H1 (cell line): ENCODE measurements around the gene MGLL. TPM values are rescaled to one million over a fixed set of nuclear protein-coding genes. Genes with fewer than 3 reads are reported as not detected.
A peak's percentile ranks its signal among the peaks of the same experiment; 100 is the strongest.

Experiments used
- CTCF ChIA-PET: fragments of 300-600 bp; sonication (Branson Sonifier 250); formaldehyde crosslinking; loops from one replicate; lab custom pipeline; 2021; ENCODE audit not compliant: partially characterized antibody; lab: Charles Lee
- POLR2A ChIA-PET: fragments of 300-600 bp; sonication (Branson Sonifier 250); formaldehyde crosslinking; loops from one replicate; lab custom pipeline; 2021; ENCODE audit warnings: inconsistent platforms; ENCODE audit not compliant: partially characterized antibody; lab: Charles Lee
- DNase-seq, 2 experiments: peaks; one replicate each; pipeline versions ENCODE4 v3.0.0 to v3.0.0-alpha.2; 2010 to 2022; ENCODE audit warnings: low spot score in 2 of 2, low read depth in 1 of 2, mixed read lengths in 1 of 2
- FAIRE-seq: peaks from 2 replicates; lab custom pipeline; 2011; peaks lifted over from hg19 to GRCh38; lab: Jason Lieb, UNC
- H2AFZ ChIP-seq: 2 replicates; pipeline ENCODE4 v1.8.1; 2012; ENCODE audit warnings: low read length, inconsistent platforms
- H2AK5ac ChIP-seq: 2 replicates; pipeline ENCODE4 v1.6.1; 2013; ENCODE audit warnings: low read depth, low read length
- H2BK120ac ChIP-seq: replicated peaks from 2 replicates; pipeline ENCODE3; 2013; ENCODE audit warnings: low read depth, low read length, inconsistent platforms
- H2BK12ac ChIP-seq: 2 replicates; pipeline ENCODE4 v1.6.1; 2013; ENCODE audit warnings: low read depth, low read length
- H2BK15ac ChIP-seq: 2 replicates; pipeline ENCODE4 v1.6.1; 2013; ENCODE audit warnings: low read length
- H2BK20ac ChIP-seq: 2 replicates; pipeline ENCODE4 v1.6.1; 2013; ENCODE audit warnings: low read length
- H2BK5ac ChIP-seq: 2 replicates; pipeline ENCODE4 v1.6.1; 2013; ENCODE audit warnings: low read depth, low read length
- H3K14ac ChIP-seq: 2 replicates; pipeline ENCODE4 v1.6.1; 2013; ENCODE audit warnings: inconsistent platforms; ENCODE audit not compliant: insufficient read length
- H3K18ac ChIP-seq: 2 replicates; pipeline ENCODE4 v1.6.1; 2013; ENCODE audit warnings: low read length; ENCODE audit errors: extremely low read depth
- H3K23ac ChIP-seq: 2 replicates; pipeline ENCODE4 v1.6.1; 2013; ENCODE audit warnings: inconsistent platforms; ENCODE audit not compliant: insufficient read length
- H3K23me2 ChIP-seq: 2 replicates; pipeline ENCODE4 v1.6.1; 2013; ENCODE audit warnings: low read depth, low read length
- H3K27ac ChIP-seq: 2 replicates; pipeline ENCODE4 v1.6.1; 2011; ENCODE audit warnings: low read depth, low read length, inconsistent platforms
- H3K27me3 ChIP-seq, 4 experiments: replicated peaks in 1 of 4; 1 replicate in 1 of 4; 2 replicates in 3 of 4; pipeline versions ENCODE4 v1.6.1 to v1.8.1; 2011 to 2013; ENCODE audit warnings: low read length in 3 of 4, mild to moderate bottlenecking in 3 of 4, inconsistent platforms in 2 of 4, mixed read lengths in 2 of 4, moderate library complexity in 1 of 4; ENCODE audit not compliant: control insufficient read depth in 3 of 4, insufficient read depth in 3 of 4; ENCODE audit errors: extremely low read depth in 1 of 4
- H3K36me3 ChIP-seq, 4 experiments: 2 replicates each; pipeline versions ENCODE4 v1.6.1 to v1.8.1; 2011 to 2013; ENCODE audit warnings: mild to moderate bottlenecking in 4 of 4, low read length in 3 of 4, moderate library complexity in 2 of 4, control low read depth in 1 of 4, inconsistent platforms in 1 of 4; ENCODE audit not compliant: insufficient read depth in 4 of 4, control insufficient read depth in 2 of 4
- H3K4ac ChIP-seq: replicated peaks from 2 replicates; pipeline ENCODE3; 2013; ENCODE audit warnings: low read length, low read depth, mixed read lengths, inconsistent platforms; ENCODE audit not compliant: insufficient read length
- H3K4me1 ChIP-seq, 4 experiments: replicated peaks in 1 of 4; 1 replicate in 1 of 4; 2 replicates in 3 of 4; pipeline versions ENCODE4 v1.6.1 to v1.8.1; 2011 to 2013; ENCODE audit warnings: low read length in 3 of 4, inconsistent platforms in 2 of 4, mixed read lengths in 1 of 4; ENCODE audit not compliant: insufficient read depth in 4 of 4, control insufficient read depth in 3 of 4
- H3K4me2 ChIP-seq, 2 experiments: 2 replicates each; pipeline versions ENCODE4 v1.6.1 to v1.8.1; 2011 to 2013; ENCODE audit warnings: low read depth in 2 of 2, low read length in 2 of 2, control low read depth in 1 of 2, inconsistent platforms in 1 of 2, mild to moderate bottlenecking in 1 of 2; ENCODE audit not compliant: insufficient read depth in 1 of 2
- H3K4me3 ChIP-seq, 4 experiments: fragments of 200-600, 300-600 bp in 1 of 4; sonication (generic), shearing (Covaris generic), sonication (Bioruptor Twin) in 1 of 4; 2 replicates each; pipeline versions ENCODE4 v1.5.1 to v1.8.1; 2011 to 2016; ENCODE audit warnings: low read length in 4 of 4, low read depth in 3 of 4, control low read depth in 2 of 4, inconsistent platforms in 2 of 4, mild to moderate bottlenecking in 2 of 4, mixed read lengths in 1 of 4, moderate library complexity in 1 of 4; ENCODE audit not compliant: insufficient read depth in 2 of 4; ENCODE audit errors: extremely low read depth in 1 of 4
- H3K56ac ChIP-seq: replicated peaks from 2 replicates; pipeline ENCODE3; 2013; ENCODE audit warnings: low read depth, mild to moderate bottlenecking, mixed read lengths, low read length, inconsistent platforms; ENCODE audit not compliant: insufficient read length
- H3K79me1 ChIP-seq: 2 replicates; pipeline ENCODE4 v1.6.1; 2013; ENCODE audit warnings: low read depth, low read length, control low read depth
- H3K79me2 ChIP-seq, 2 experiments: 2 replicates each; pipeline versions ENCODE4 v1.6.1 to v1.8.1; 2012 to 2013; ENCODE audit warnings: low read length in 2 of 2, mild to moderate bottlenecking in 2 of 2, inconsistent platforms in 1 of 2; ENCODE audit not compliant: insufficient read depth in 2 of 2, control insufficient read depth in 1 of 2
- H3K9ac ChIP-seq, 4 experiments: replicated peaks in 1 of 4; 1 replicate in 1 of 4; 2 replicates in 3 of 4; pipeline versions ENCODE4 v1.6.1 to v1.8.1; 2011 to 2013; ENCODE audit warnings: low read depth in 3 of 4, low read length in 3 of 4, control low read depth in 2 of 4, mild to moderate bottlenecking in 2 of 4, moderate library complexity in 2 of 4, inconsistent platforms in 1 of 4; ENCODE audit errors: extremely low read depth in 1 of 4
- H3K9me3 ChIP-seq, 2 experiments: 2 replicates each; pipeline versions ENCODE4 v1.6.1 to v1.8.1; 2012 to 2013; ENCODE audit warnings: mild to moderate bottlenecking in 2 of 2, moderate library complexity in 2 of 2, control low read depth in 1 of 2, inconsistent platforms in 1 of 2, low read depth in 1 of 2, low read length in 1 of 2, mixed read lengths in 1 of 2; ENCODE audit not compliant: insufficient read depth in 2 of 2
- H4K20me1 ChIP-seq, 2 experiments: replicated peaks in 1 of 2; 2 replicates each; pipeline versions ENCODE3 to v1.8.1; 2011 to 2013; ENCODE audit warnings: inconsistent platforms in 2 of 2, low read length in 2 of 2, mild to moderate bottlenecking in 1 of 2; ENCODE audit not compliant: insufficient read depth in 2 of 2, control insufficient read depth in 1 of 2
- H4K5ac ChIP-seq: 2 replicates; pipeline ENCODE4 v1.6.1; 2013; ENCODE audit warnings: low read length, low read depth, mixed read lengths, inconsistent platforms; ENCODE audit not compliant: insufficient read length
- H4K8ac ChIP-seq: 2 replicates; pipeline ENCODE4 v1.8.0; 2013; ENCODE audit warnings: mild to moderate bottlenecking, moderate library complexity, low read length, inconsistent platforms; ENCODE audit not compliant: insufficient read depth; ENCODE audit errors: extremely low read depth
- H4K91ac ChIP-seq: replicated peaks from 2 replicates; pipeline ENCODE3; 2013; ENCODE audit warnings: low read length, mixed read lengths, inconsistent platforms; ENCODE audit not compliant: insufficient read length
- BCL11A ChIP-seq, 2 experiments: IDR thresholded peaks; one replicate each; pipeline ENCODE4 v1.6.1; 2011; ENCODE audit warnings: low read depth in 2 of 2, low read length in 2 of 2, mild to moderate bottlenecking in 2 of 2
- CREB1 ChIP-seq: IDR thresholded peaks from 2 replicates; pipeline ENCODE4 v1.6.1; 2012; ENCODE audit warnings: inconsistent platforms
- KDM4A ChIP-seq: IDR thresholded peaks from one replicate; pipeline ENCODE4 v1.7.1; 2012; ENCODE audit warnings: low read depth, mild to moderate bottlenecking, moderate library complexity, low read length, inconsistent platforms; ENCODE audit not compliant: severe bottlenecking
- RFX5 ChIP-seq: IDR thresholded peaks from 2 replicates; pipeline ENCODE4 v1.6.1; 2011; ENCODE audit warnings: low read depth, low read length, improper control_type of control experiment, borderline replicate concordance
- SIN3A ChIP-seq, 2 experiments: IDR thresholded peaks in 1 of 2; conservative IDR thresholded peaks in 1 of 2; 2 replicates each; pipeline ENCODE4 v1.6.1; 2011 to 2012; ENCODE audit warnings: low read length in 2 of 2, improper control_type of control experiment in 1 of 2, low read depth in 1 of 2, mild to moderate bottlenecking in 1 of 2
- SP2 ChIP-seq: IDR thresholded peaks from 2 replicates; pipeline ENCODE4 v1.6.1; 2012; ENCODE audit warnings: mild to moderate bottlenecking, low read length, inconsistent platforms
- TBP ChIP-seq: IDR thresholded peaks from 2 replicates; pipeline ENCODE4 v1.6.1; 2011; ENCODE audit warnings: low read depth, low read length, improper control_type of control experiment
- WGBS, 2 experiments: shearing (Covaris generic) in 1 of 2; methylation state at CpG; one replicate each; pipeline versions ENCODE4 v1.1.6 to v1.1.7; 2013 to 2015; ENCODE audit warnings: low lambda C conversion rate in 2 of 2, mixed read lengths in 2 of 2, inconsistent platforms in 1 of 2, low coverage in 1 of 2, missing lambda C conversion rate in 1 of 2; ENCODE audit not compliant: insufficient replicate concordance in 2 of 2, insufficient coverage in 1 of 2, insufficient read length in 1 of 2; ENCODE audit errors: extremely low coverage in 1 of 2, missing lambda C conversion rate in 1 of 2; 5-methylcytosine and 5-hydroxymethylcytosine counted together
- polyA plus RNA-seq, 7 experiments: library from polyadenylated mRNA; depleted of rRNA in 3 of 7; stranded (reverse) in 5 of 7; unstranded in 2 of 7; fragments of >200 nt in 5 of 7; fragments of 200-250 nt in 2 of 7; gene quantifications; 1 replicate in 5 of 7; 2 replicates in 1 of 7; 4 replicates in 1 of 7; pipeline versions ENCODE4 v1.2.1 to v1.2.3, GENCODE V29; 2011 to 2013; ENCODE audit warnings: missing spikeins in 2 of 7, mixed read lengths in 2 of 7
- total RNA-seq: library from RNA; stranded (reverse); fragmentation: NEBNext Ultra II Directional; extraction: Animal tissue kit (Norgen Biotek cat#: 25700); gene quantifications from 2 replicates; pipeline ENCODE4 v1.2.1, GENCODE V29; 2021
- TF ChIP-seq, protein P1 (sequence below), 3 experiments: IDR thresholded peaks; 1 replicate in 2 of 3; 2 replicates in 1 of 3; pipeline versions ENCODE4 v1.5.1 to v1.6.1; 2011; ENCODE audit warnings: low read length in 3 of 3, mild to moderate bottlenecking in 3 of 3, inconsistent platforms in 2 of 3, low read depth in 1 of 3, moderate library complexity in 1 of 3; ENCODE audit not compliant: insufficient read depth in 1 of 3; ENCODE audit errors: control extremely low read depth in 1 of 3

Gene MGLL
- total and polyA plus RNA-seq, 2 of the 8 experiments (the other 6 are each of a cell fraction or from before 2014, with no cell fraction given): 0.05 to 0.34 TPM

DNA sequence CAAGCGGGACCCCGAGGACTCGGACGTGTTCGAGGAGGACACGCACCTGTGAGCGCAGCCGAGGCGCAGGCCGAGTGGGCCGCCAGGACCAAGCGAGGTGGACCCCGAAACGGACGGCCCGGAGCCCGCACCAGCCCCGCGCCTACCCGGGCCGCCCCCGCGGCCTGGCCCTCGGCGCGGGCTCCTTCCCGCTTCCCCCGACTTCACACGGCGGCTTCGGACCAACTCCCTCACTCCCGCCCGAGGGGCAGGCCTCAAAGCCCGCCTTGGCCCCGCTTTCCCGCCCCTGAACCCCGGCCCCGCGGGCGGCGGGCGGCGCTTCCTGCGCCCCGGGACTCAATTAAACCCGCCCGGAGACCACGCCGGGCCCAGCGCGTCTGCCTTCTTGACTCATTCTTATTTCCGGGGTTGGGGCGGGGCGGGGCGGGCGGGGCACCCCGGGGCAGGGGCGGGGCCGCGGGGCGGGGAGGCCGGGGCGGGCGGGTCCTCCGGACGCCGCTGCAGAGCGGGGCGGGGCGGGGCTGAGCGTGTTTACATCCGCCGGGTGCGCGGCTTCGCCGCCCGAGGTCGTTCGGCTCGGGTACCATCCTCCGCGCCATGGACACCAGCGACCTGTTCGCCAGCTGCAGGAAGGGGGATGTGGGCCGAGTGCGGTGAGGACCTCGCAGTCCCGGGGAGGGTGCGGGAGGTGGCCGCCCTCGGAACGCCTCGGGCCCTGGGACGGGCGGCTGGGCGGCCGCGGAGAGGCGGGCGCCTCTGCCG is 149.7 kb downstream of the MGLL start, which contains the start of gene ABTB1:
ABTB1 (plus strand) TSS at position 524 of the 762 bp plus-strand sequence; CDS start at position 598, 74 bp downstream.
- Histone ChIP-seq H3K18ac (peak within 1 kb of the TSS; percentile 95), H3K27me3 (no peaks in the 10 kb centered on the region; a peak in 2 of 7 replicates), H3K23ac (no peak within 1 kb of the TSS), H3K14ac (no peak within 1 kb of the TSS), H2BK5ac (peak within 1 kb of the TSS; percentile 60; the same call in 1 of the 2 replicates), H3K36me3 (no peaks in the 10 kb centered on the region), H3K23me2 (peaks cover 12% of the 10 kb centered on the region; the same call in 1 of the 2 replicates), H4K8ac (peak within 1 kb of the TSS; percentile 89), H2BK20ac (no peak within 1 kb of the TSS), H3K27ac (peak within 1 kb of the TSS; percentile 52; the same call in 1 of the 2 replicates), H2BK120ac (no peak within 1 kb of the TSS), H3K4me2 (peak within 1 kb of the TSS; percentile 87 to 97), H3K56ac (no peak within 1 kb of the TSS), H3K79me2 (no peaks in the 10 kb centered on the region), H2AK5ac (no peak within 1 kb of the TSS), H3K4me3 (peak within 1 kb of the TSS; percentile 58 to 98 (median 78)), H4K20me1 (no peaks in the 10 kb centered on the region), H3K79me1 (no peaks in the 10 kb centered on the region), H4K91ac (peak within 1 kb of the TSS; percentile 65), H2BK12ac (no peak within 1 kb of the TSS), H4K5ac (peak within 1 kb of the TSS; percentile 23), H2AFZ (peak within 1 kb of the TSS; percentile 15; the same call in 1 of the 2 replicates), H3K4ac (no peak within 1 kb of the TSS), H3K4me1 (peaks cover 0 to 14% (median 10%) of the 10 kb centered on the region in 4 experiments; a peak in 6 of 7 replicates), H2BK15ac (no peak within 1 kb of the TSS; the same call in 1 of the 2 replicates), H3K9ac (peak within 1 kb of the TSS in 3 of 4 experiments; percentile 54 to 70 (median 62); a peak in 5 of 7 replicates), H3K9me3 (no peaks in the 10 kb centered on the region)
- ChIA-PET POLR2A (interaction anchor here (1.0 to 1.2 kb wide), 2 partner anchors 66 to 150 kb away, joined by 3 read pairs; partner anchors contain the start of gene MGLL), CTCF (interaction anchor here (0.9 to 3.5 kb wide), 5 partner anchors 7 to 159 kb away, joined by 3 to 17 read pairs (median 4); no protein-coding TSS in a partner anchor)
- no peak for FAIRE-seq
- WGBS, 2 experiments: 0% methylated on average over 15 of the region's 102 CpGs; no CpG with 5 or more reads in 1 of the 2 experiments
- DNase-seq: peak in 1 of 2 experiments; percentile 87
- TF ChIP-seq CREB1 (no peak), KDM4A (peak; percentile 55), SP2 (no peak), SIN3A (conservative IDR thresholded peaks at IDR 0.05 in 1 of 2, IDR thresholded peaks at IDR 0.05 in 1 of 2; ENCODE audit: low read depth in 1 of 2, low read length in 2 of 2) (peak in 1 of 2 experiments; percentile 60; a peak in 2 of 4 replicates), BCL11A (IDR thresholded peaks at IDR 0.05; ENCODE audit: low read depth in 2 of 2, low read length in 2 of 2) (no peak), TBP (peak; percentile 24; the same call in 1 of the 2 replicates), RFX5 (no peak)
- TF ChIP-seq, protein P1, sequence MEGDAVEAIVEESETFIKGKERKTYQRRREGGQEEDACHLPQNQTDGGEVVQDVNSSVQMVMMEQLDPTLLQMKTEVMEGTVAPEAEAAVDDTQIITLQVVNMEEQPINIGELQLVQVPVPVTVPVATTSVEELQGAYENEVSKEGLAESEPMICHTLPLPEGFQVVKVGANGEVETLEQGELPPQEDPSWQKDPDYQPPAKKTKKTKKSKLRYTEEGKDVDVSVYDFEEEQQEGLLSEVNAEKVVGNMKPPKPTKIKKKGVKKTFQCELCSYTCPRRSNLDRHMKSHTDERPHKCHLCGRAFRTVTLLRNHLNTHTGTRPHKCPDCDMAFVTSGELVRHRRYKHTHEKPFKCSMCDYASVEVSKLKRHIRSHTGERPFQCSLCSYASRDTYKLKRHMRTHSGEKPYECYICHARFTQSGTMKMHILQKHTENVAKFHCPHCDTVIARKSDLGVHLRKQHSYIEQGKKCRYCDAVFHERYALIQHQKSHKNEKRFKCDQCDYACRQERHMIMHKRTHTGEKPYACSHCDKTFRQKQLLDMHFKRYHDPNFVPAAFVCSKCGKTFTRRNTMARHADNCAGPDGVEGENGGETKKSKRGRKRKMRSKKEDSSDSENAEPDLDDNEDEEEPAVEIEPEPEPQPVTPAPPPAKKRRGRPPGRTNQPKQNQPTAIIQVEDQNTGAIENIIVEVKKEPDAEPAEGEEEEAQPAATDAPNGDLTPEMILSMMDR (IDR thresholded peaks at IDR 0.05; ENCODE audit: control extremely low read depth in 1 of 3, insufficient read depth in 1 of 3, low read depth in 1 of 3, low read length in 3 of 3): no peak
